GM18508 (cell line): ENCODE data around the gene JAG2.
"Not testable (repeated sequence)": the region's sequence is repeated elsewhere in the genome, so short reads cannot be mapped to it uniquely, and the experiment has no call there.

Source experiments
- ATAC-seq: cut with Tn5 transposase; IDR thresholded peaks from one replicate; pipeline ENCODE4 v1.9.1; 2021; ENCODE audit warnings: moderate number of reproducible peaks; ENCODE audit not compliant: insufficient read depth, unreplicated experiment

Gene JAG2

DNA sequence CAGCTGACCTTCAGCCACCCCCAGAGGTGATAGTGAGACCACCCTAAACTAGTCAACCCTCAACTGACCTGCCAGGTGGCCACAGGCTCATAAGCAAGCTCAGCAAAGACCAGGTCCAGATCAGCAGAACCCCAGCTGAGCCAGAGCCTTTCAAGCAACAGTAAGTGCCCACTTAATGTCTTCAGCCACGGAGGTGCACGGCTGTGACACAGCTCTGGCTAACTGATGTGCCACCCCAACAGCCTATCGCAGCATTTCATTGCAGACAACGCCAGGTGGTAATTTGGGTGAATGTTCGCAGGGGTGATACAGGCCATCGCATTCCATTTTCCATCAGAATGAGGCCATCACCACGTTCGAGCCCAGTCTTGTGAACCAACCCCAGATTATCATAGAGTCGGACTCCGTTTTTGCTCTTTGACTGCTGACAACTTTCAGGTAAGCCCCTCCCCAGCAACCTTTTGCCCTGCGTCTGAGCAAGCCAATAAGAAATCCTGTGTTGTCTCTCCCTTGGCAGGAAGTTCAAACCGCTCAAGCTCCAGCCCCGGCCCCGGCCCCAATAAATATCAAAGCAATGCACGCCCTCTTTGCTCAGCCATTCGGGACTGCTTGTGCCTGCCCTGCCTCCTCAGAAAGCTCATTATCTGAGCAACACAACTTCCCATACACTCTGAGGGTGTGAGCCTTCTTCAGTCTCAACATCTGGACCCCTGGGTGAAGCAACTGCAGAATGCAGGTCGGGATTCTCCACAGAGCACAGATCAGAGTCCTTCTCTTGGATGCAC, 44.4 kb downstream of the JAG2 start:
- no peak for ATAC-seq

DNA sequence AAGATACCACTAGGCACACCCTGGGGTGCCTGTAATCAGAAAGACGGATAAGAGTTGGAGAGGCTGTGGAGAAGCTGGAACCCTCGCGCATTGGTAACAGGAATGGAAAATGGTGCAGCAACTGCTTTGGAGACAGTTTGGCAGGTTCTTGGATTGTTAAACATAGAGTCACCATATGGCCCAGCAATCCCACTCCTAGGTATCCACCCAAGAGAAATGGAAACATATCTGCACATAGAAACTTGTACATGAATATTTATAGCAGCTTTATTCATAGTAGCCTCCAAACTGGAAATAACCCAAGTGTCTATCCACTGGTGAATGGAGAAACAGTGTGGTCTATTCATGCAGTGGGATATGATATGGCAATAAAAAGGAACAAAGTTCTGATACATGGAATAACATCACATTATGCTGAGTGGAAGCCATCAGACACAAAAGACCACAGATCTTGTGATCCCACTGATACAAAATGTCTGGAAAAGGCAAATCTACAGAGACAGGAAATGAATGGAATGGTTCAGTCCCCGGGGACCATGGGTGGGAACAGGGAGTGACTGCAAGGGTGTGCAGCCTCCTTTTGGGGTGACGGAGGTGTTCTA, 45.4 kb downstream of the JAG2 start:
- ATAC-seq: no peak

DNA sequence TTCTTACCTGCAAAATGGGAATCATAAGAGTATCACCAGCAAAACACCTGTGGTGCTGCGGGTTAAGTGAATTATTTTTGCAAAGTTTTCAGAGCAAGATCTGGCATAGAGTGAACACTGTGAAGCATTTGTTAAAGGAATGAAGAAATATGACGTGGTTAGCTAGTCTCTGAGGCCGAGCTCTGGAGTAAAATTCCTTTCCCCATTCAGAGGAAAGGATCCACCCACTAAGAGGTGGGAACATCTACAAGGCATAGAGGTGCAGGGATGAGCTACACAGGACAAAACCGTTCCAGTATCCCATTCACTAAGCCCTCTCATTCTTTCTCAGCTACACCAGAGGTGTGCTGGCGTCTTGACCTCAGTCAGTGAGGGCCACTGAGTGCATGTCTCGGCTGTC, 48.5 kb downstream of the JAG2 start:
- no peak for ATAC-seq

DNA sequence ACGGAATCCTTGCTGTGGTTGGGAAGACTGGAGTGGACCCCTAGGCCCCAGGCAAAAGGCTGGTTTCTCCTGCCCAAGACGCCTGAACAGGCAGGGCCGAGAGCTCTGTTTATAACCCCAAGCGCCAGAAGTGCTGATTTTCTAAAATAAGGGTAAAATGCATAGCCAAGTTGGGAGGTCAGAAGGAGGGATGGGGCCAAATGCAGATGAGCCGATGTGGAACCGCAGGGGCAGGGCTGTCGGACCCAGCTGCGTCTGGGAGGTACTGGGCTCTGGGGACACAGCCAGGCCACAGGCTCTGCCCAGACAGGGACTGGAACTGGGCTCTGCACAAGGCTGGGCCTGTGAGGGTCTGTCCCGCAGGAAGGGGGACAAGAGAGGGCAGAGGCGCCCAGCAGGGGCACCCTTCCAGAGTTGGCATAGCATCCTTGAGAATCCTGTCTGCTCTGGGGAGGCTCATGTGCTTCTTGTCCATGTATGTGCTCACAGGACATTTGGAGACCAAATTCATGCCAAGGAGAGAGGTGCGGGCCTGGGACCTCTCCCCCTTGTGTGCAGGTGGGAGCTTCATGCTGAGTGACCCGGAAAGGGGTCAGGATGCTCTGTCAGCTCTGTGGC, 49.1 kb downstream of the JAG2 start:
- no peak for ATAC-seq

DNA sequence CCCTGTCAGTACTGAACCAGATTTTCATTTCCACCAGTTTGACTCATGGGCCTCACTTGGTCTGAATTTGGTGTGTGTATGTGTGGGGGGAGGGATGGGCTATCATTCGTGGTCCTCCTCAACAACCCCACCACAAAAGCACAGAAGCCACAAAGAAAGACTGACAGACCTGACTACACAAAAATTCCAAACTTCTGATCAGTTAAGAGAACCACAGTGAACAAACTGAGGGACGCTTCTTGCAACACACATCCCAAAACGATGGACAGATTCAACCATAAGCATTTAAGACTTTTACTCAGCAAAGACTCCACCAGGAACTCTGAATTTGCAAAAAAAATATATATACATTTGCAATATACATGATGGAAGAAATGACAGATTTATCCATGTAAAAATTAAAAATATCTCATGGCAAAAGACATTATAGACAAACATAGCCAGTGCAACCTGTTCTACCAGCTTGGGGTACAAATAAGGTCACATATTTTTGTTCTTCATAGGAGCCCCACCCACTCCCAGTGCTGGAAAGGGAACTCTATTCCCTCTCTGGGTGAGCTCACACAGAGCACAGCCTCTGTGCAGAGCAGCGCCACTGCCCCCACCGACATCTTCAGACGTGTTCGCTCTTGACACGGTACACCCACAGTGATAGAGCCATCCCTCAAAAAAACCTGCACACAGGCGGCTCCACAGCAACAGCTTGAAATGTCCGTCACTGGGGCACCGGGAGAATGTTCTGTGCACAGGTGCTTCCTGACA, 49.7 kb downstream of the JAG2 start:
- ATAC-seq: no peak

DNA sequence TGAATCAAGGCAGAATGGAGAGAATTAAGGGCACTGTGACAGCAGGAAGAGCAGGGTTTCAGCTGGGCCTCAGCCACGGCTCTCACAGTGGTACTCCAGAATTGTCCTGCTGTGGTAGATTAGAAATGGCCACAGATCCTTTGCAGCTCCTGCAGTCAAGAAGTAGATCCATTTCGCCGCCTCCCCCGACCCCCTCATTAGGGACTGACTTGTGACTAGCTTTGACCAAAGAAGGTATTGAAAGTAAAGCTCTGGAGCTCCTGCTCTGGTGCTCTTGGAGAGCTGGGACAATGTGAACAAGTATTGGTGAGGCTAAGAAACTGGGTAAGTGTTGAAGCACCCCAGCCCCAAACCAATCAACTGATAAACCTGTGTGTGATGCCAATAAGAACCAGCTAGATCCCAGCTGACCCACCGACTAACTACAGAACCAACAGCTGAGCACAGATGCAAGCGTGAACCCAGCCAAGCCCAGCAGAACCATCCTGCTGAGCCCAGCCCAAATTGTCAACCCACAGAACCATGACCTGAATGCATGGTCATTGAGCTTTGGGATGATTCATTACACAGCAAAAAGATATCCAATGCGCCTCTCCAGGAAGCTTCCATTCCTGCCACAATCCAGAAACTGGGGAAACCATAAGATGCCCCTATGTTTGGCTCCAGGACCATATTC, 50.7 kb downstream of the JAG2 start:
- ATAC-seq: no peak

DNA sequence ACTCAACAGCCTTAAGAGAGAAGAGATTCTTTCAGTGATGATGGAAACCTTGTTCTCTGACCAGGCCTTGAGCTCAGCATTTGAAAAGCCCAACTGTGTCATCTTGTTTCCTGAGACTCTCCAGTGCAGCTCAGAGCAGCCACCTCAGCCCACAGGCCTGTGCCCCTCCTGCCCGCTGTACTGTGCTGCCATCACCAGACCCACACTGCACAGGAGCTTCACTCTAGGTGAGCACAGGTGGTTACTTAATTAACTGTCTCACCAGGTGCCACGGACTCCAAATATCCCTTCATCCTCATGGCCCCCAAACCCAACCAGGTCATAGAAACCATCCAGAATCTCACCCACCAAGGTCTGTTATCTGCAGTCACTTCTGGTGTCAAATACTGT, 51.3 kb downstream of the JAG2 start:
- ATAC-seq: no peak

DNA sequence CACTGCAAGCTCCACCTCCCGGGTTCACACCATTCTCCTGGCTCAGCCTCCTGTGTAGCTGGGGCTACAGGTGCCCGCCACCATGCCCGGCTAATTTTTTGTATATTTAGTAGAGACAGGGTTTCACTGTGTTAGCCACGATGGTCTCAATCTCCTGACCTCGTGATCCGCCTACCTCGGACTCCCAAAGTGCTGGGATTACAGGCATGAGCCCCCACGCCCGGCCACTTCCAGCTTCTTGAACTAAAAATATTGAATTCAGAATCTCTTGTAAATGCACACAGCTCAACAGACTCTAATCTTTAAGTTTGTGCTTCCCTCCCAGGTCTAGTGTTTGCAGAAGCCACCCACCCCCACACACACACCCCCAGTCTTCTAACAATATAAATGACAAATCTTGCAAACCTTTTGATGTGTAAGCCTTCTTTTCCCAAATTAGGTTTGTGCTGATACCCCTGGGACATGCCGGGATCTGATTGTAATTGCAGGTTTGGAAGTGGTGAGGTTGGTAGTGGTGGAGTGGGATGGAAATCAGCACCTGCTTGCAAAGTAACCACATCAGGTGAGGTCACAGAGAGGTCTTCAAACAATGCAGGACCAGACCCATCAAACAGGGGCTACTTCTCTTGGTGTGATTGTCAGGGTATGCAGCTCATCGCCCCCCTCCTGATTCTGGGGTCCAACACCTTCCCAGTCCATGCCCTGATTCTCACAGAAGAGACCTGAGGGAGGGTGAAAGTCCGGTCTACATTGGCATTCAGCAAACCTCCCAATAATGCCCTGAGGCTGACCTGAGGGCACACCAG, 51.9 kb downstream of the JAG2 start:
- ATAC-seq: no peak

DNA sequence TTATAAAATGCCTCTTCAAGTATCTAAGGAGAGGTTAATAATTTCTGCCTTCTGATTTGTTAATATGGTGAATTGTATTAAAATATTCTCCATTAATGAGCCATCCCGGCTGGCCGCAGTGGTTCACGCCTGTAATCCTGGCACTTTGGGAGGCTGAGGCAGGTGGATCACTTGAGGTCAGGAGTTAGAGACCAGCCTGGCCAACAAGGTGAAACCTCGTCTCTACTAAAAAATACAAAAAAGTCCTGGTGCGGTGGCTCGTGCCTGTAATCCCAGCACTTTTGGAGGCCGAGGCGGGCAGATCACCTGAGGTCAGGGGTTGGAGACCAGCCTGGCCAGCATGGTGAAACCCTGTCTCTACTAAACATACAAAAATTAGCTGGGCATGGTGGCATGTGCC, 59.3 kb downstream of the JAG2 start:
- not testable (repeated sequence) for ATAC-seq

DNA sequence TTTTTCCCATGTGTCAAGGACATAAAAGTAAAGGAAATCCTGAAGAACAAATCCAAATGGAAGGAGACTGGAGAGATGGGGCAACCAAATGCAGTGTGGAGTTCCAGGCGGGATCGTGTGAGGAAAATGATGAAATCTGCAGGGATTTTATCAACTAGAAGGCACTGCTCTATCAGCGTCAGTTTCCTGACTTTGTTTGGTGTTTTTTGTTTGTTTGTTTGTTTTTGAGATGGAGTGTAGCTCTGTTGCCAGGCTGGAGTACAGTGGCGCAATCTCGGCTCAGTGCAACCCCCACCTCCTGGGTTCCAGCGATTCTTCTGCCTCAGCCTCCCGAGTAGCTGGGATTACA, 60.1 kb downstream of the JAG2 start:
- ATAC-seq: no peak

DNA sequence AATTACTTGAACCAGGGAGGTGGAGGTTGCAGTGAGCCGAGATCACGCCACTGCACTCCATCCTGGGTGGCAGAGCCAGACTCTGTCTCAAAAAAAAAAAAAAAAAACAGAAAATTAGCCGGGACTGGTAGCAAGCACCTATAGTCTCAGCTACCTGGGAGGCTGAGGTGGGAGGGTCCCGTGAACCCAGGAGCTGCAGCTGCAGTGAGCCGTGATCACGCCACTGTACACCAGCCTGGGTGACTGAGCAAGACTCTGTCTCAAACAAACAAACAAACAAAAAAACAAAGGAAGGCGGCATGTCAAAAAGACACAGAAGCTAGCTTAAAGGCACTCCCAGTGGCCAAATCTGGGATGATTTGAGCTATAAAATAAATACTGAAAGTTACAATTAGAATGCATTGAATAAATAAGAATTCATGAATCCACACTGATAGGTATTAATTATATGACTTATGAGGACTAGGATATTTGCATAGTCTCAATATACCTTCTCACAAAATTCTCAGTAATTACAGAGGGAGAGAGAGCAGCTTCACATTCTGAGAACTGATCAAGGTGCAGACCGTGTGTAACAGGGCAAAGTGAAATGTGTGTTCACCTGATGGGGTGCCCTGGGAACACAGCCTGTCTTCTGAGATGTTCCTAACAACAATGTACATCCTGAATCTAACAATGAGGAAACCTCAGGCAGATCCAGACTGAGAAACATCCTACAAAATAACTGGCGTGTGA, 60.6 kb downstream of the JAG2 start:
- ATAC-seq: no peak

DNA sequence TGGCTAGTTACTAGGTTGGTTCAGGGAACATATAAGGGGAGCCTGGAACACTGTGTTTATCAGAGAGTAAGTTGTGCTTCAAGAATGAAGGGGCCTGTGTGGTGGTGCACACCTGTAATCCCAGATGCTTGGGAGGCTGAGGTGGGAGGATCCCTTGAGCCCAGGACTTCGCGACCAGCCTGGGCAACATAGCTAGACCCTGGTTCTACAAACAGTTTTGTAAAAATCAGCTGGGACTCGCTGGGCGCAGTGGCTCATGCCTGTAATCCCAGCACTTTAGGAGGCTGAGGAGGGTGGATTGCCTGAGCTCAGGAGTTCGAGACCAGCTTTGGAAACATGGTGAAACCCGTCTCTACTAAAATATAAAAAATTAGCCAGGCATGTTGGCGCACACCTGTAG, 61.2 kb downstream of the JAG2 start:
- ATAC-seq: no peak

DNA sequence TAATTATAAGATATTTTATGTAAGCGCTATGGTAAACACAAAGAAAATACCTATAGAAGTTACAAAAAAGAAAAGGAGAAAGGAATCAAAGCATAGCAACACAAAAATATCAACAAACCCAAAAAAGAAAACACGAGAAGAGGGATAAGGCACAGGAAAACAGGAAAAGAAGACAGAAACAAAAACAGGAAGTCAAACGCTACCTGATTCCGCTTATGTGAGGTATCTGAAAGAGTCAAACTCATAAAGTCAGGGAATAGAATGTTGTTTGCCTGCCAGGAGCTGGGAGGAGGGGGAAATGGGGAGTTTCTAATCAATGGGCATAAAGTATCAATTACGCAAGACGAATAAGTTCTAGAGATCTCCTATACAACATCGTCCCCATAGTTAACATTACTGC, 63.4 kb downstream of the JAG2 start:
- ATAC-seq: no peak

DNA sequence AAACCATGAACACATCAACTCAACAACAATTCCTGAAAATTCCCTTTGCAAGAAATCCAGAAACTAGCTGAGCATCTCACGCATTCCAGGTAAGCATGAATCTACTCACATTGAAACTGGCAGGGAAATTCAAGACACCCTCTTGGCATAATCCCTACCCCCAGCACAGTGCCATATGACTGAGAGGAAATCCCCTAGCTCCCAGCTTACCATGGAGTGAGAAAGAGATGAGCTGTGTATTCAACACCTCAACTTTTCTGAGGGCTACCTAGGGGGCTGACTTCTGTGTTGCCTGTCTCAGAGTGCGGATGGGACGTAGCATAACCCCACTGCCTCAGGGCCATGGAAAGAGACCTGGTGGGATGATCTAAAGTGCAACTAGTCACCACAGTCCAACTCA, 65.7 kb downstream of the JAG2 start:
- no peak for ATAC-seq

DNA sequence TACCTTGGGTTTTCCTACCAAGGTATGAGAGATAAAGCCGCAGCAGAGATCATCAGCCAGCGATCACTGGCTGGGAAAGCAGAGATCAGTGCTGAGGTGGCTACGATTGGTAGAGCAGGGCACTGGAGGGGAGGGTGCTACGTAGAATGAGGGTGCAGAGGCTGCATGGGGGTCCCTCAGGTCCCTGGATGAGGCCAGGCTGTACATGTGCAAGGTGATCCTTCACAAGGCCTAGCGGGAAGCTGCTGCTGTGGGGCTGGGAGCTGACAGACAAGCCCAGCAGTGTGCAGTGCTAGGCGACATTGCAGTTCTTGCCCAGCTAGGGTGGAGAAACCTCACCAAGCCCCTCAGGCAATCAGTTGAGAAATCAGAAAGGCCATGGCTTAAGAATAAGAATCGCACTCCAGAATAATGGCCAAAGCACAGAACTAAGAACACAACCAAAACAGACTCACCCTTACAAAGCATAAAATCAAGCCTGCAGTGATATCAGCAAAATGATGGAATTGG, 66.2 kb downstream of the JAG2 start:
- no peak for ATAC-seq

DNA sequence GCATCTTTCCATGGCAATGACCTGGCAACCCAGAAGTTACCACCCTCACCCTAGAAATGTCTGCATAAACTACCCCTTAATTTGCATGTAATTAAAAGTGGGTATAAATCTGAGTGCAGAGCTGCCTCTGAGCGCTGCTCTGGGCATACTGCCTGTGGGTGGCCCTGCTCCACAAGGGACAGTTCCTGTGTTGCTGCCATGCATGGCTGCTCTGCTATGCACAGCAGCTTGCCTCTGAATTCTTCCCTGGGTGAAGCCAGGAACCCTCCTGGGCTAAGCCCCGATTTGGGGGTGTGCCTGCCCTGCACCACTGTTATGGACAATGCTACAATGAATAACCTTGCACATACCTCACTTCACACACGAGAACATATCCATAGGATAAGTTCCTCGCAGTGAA, 67.7 kb downstream of the JAG2 start:
- ATAC-seq: no peak

DNA sequence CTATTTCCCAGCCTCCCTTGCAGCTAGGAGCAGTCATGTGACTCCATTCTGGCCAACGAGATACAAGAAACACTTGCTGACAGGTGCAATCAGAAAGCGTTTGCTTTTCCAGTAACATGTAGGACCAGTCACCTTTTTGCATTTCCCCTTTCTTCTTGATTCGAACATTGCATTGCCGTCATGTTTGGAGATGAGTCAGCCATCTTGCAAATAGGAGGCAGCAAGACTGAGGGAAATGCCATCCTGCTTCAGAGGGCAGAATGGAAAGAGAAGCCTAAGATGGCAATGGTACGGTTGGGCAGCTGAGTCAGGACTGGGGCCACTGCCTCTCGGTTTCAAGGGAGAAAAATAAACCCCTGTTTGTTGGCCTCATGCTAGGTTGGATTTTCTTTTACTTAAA, 68.8 kb downstream of the JAG2 start:
- ATAC-seq: no peak

DNA sequence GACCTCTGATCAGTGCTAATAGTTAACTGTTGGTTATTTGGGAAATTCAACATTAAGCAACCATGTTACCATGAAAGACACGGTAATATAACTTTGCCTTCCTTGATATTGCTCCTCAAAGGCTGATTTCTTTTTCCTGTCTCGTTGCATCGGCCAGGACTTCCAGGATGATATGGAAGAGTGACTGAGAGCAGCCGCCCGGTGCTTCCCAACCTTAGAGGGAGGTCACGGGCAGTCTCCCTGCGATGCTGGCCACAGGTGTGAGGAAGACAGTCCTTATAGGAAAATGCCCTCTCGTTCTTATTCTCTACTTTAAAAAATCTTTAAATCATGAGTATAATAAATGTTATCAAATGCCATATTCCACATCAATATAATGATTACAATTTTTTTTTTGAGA, 70.3 kb downstream of the JAG2 start:
- ATAC-seq: no peak

DNA sequence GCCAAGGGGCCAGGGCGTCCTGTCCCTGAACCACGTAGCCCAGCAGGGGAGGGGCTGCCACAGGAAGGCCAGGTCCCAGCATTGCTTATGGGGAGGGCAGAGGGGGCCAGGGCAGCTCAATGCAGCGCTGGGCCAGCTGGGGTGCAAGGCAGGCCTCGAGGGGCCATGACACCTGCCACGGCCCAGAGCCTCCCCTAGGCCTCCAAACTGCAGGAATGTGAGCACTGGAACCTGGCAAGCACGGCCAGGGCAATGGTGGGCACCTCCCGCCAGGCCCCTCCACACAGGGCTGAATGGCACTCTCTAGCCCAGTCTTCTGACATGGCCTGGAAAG, 70.8 kb downstream of the JAG2 start:
- no peak for ATAC-seq
